Activated CD8-positive, alpha-beta memory T cell treated with anti-CD3 and anti-CD28 coated beads for 1 hour (primary cell): ENCODE measurements around the gene CRADD.

Source experiments
- DNase-seq, 2 donors: peaks; one replicate each; pipeline ENCODE4 v3.0.0-alpha.2; 2020; ENCODE audit warnings: low read depth in 1 of 2; ENCODE audit errors: extremely low read depth in 1 of 2

CRADD gene

DNA sequence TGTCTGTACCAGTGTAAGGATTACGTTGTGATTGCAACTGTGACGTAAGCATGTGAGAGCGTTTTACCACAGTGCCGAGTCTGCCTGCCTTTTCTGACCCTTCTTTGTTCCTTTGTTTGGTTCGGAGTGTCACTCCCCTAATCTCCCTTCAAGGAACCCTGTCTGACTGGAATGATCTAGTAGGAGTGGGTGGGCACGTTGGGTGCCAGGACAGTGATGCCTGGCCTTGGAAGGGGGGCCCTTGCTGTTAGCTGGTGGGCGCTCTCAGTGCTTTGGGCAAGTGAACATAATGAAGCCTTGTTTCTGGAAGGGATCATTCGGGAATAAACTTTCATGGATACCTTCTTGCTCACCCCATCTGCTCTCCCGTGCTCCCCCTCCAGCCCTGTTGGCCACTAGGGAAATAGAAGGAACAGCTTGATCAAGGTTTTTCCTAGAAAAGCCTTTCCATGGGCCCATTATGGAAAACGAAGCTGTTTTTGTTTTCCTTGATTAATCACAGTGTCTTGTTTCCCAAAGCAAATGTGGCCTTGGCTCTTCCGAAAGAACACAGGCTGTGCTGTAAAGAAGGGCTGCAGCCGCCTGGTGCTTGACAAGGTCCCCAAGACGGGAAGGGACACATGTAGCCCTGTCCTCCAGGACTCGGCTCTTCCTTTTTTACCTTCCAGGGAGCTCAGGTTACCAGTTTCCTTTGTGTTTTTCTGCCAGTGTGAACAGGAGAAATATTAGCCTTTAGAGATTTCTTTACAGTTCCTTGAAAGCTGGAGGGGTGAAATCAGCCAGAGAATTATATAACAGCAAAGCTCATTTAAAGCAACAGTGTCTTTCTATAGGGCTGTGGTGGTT is 215.5 kb downstream of the CRADD start:
- DNase-seq, result no peak

DNA sequence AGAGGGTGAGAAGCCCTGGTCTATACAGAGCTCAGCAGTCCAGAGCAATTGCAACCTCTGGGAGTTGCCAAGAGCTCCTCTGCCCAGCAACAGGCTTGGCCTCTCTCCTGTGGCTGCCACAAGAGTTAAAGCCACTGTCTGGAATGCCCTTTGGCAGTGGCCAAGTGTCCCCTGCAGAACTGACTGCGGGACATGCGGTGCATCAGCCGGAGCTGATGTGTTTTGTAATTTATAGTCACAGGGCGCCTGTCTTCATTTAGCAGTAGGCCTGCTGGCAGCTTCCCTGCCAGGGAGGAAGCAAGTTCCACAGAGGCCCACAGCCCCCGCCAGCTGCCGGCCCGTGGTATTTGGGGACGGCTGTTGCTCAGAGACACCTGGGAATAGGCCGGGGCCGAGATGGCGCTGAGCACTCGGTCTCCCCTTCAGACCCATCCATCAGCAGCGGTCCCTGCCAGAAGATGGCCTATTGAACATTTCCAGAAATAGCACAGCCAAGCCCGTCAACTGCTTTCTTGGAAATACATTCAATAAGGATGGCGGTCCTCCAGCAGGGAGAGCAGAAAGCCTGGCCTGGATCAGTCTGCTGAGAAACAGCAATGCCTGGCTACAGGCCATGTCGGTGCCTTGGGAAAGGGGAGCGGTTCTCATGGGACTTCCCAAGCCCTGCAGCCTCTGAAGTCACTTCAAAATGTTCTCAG is 217.4 kb downstream of the CRADD start:
- no peak for DNase-seq

DNA sequence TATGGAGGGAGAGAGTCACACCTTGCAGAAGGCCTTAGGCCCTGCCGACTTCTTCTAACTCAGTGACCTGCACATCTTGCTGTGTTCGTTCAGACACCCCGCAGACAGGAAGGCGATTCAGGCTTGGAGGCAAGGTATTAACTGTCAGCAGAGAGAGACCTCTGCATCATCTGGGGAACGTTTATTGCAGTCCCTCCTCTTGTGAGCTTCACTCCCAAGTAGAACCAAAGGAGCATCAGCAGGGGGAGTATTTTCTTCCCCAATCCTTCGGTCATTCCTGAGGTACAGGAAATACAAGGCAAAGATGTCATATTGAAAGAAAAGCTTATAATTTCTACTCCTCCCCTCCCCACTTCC is 217.9 kb downstream of the CRADD start:
- DNase-seq, result no peak

DNA sequence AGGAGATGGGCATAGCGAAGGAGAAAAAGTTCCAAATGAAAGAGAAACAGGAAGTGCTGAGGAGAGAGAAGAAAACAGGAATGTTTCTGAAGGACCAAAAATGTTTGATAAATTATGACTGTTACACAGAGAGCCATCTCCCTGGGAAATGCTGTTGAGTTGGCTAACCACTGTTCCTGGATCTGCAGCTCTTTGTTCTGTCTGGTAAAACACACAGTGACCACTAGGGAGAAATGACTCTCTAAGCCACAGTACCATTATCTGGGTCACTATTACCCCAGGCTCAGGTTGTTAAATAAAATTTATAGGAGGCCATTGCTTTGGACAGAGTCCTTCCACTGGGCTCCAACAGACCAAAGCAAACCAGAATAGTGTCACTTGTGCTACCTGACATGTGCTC is 219.3 kb downstream of the CRADD start:
- no peak for DNase-seq

DNA sequence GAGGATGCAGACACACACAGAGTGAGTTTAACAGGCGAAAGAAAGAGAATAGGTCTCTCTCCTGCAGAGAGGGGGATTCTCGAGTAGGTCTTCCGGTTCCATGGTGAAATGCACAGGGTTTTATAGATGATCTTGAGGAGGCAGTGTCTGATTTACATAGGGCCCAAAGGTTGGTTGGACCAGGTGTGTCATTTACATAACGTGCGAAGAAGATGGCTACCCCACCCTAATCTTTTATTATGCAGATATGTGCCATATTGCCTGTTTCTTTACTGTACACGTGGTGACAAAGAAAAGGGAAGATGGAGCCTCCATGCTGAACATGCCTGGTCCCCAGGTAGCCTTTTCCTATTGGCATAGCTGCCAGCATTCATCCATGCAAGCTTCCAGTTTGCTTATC is 219.8 kb downstream of the CRADD start:
- no peak for DNase-seq

DNA sequence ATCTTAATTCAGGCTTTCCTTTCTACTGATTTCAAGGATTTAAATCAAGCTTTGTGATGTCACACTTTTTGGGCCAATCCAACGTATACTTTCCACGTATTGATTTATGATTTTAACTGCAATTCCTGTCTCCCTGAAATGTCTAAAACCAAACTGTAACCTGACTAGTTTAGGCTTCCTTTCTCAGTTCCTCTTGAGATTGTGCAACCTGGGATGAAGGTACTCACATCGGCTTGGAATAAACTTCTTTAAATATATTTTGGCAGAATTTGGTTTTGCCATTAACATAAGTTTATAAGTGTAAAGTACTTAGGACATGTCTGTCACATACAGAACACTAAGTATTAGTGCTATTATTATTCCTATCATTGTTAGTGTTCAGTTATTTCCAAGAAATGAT is 224.6 kb downstream of the CRADD start:
- DNase-seq, result no peak

DNA sequence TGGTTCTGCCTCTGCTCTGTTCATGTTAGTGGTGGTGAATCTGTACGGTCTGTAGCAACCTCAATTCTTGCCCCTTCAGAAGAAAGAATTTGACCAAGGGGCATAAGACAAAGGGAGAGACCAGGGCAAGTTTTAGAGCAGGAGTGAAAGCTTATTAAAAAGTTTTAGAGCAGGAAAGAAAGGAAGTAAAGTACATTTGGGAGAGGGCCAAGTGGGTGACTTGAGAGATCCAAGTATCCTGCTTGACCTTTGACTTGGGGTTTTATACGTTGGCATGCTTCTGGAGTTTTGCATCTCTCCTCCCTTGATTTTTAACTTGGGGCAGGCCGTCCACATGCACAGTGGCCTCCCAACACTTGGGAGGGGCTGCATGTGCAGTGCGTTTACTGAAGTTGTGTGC is 225.0 kb downstream of the CRADD start:
- DNase-seq, result no peak

DNA sequence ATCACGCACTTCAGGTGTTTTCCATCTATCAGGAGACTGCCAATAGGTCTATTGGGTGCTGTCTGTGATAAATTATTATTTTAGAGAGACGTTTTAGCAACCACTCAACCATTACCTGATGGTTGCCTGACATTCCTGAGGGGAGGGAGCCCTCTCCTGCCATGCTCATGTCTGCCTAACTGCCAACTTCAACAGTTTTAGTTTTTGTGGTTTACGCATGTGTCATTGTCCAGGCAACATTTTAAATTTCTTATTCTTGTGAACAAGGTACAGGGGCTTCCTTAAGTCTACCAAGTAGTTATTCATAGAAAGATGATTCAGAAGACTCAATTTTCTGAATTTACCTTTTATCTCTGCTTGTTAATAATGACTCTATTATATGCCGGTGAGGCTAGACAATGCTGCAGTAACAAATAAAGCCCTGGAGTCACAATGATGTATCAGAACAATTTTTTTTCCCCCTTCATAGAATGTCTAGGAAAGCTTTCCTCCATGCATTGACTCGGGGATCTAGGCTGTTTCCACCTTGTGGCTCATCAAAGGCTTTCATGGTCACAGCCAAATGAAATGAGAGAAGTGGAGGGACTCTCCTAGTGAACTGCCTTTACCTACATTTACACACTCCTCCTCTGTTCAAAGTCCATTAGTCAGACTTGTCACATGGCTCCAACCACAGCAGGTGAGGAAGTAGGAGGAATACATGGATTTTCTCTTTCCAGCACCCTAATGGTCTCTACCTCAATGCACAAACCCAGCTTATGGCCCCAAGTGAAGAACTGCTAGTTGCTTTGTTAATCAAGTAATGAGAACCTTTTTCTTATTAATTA is 225.8 kb downstream of the CRADD start:
- no peak for DNase-seq

DNA sequence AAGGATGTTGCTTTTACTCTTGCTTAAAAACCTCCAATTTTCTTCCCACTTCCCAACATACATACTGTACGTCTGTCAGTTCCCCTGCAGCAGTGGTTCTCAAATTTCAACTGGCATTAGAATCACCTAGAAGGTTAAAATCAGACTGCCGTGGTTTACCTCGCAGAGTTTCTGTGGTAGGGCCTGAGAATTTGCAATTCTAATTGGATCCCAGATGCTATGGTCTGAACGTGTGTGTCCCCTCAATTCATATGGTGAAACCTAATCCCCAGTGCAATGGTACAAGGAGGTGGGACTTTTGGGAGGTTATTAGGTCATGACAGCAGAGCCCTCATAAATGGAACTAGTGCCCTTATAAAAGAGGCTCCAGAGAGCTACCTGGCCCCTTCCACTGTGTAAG is 226.9 kb downstream of the CRADD start:
- no peak for DNase-seq

DNA sequence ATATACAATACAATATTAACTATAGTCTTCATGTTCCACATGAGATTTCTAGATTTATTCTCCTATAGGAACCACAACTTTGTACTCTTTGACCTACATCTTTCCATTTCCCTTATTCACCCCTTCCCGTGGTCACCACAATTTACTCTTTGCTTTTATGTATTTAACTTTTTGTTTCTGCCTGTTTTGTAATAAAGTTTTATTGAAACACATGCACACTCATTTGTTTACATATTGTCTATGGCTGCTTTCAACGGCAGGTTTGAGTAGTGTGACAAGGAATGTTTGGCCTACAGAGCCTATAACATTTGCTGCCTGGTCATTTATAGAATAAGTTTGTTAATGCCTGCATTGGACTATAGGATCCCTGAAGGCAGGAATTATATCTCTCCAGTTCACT is 231.1 kb downstream of the CRADD start:
- DNase-seq, result no peak

DNA sequence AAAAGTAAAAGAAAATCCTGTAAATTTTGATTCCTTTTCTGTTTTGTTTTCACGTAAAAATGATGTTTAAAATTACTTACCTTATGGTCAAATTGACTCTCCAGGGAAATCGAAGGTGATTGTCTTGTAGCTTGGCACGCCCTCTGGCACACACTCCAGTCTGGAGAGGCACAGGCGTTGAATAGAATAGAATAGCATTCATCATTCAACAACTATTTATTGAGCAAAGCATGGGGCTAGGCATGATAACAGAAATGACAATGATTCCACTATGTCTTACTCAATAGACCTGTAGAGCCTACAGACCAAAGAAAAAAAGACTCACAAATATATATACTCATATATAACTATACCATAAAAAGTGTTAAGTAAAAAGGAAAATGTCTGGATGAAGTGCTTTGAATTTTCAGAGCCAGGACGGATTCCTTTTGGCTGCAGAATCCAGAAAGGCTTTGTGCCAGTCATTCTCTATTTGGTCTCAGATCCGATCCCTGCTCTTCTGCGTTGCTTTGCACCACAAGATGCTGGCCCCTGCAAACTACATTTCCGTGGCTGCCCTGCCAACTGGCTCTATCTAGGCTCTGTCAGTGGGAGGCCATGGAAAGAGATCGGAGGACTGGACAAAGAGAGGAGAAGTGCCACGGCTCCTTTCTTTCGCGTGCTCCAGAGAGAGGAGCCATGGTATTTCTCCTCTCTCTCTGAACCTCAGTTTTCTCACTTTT is 231.8 kb downstream of the CRADD start:
- no peak for DNase-seq

DNA sequence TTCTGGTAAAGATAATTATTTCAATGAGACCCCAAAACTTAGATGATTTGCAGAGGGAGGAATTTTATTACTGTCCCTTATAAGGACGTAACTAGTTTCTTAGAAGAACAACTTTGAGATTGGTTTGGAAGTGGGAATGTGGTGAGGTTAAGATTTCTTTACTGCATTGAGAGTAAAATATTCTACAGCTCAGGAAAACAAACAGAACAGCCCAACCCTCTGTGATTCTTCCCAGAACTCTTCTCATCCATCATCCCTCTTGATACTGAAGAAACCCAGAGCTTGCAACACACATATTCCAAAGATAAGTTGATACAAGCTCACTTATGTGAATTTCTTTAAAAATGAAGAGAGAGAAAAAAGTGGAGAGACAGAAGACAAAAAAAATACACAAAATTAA is 234.2 kb downstream of the CRADD start:
- DNase-seq, result no peak

DNA sequence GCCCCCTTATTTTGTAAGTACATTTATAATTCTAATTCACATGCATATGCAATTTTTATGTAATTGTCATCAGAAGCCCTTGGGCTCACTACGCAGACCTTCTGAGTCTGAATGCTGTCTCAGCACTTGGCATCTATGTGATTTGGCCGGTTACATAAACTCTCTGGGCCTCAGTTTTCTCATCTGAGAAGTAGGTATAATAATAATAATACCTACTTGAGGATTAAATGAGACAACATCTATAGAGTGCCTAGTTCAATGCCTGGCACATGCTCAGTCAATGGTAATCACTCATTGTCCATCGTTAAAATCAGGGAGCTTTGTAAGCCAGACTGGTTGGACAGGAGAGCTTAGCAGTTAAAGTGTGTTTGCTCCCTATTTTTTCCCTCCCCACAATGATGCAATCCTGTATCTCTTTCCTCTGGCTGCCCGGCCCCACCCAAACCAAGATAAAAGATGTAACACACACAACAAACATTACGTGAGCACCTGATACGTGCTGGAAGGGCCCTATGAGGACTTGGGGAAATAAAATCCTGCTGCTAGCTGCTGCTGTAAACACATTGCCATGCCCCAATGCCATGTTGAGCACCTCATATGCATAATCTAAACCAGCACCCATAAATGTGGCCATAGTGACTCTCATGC is 235.0 kb downstream of the CRADD start:
- no peak for DNase-seq

DNA sequence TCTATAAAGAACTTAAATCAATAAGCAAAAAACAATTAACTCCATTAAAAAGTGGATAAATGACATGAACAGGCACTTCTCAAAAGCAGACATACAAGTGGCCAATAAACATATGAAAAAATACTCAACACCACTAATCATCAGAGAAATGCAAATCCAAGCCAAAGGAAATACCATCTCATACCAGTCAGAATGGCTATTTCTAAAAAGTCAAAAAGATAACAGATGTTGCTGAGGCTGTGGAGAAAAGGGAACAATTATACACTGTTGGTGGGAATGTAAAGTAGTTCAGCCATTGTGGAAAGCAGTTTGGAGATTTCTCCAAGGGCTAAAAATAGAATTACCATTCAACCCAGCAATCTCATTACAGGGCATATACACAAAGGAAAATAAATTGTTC is 236.7 kb downstream of the CRADD start:
- no peak for DNase-seq

DNA sequence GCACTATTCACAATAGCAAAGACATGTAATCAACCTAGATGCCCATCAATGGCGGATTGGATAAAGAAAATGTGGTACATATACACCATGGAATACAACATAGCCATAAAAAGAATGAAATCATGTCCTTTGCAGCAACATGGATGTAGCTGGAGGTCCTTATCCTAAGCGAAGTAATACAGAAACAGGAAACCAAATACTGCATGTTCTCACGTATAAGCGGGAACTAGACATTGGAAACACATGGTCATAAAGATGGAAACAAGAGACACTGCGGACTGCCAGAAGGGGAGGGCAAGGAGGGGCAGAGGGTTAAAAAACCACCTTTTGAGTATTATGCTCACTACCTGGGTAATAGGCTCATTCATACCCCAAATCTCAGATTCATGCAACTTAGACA is 237.1 kb downstream of the CRADD start:
- DNase-seq, result no peak

DNA sequence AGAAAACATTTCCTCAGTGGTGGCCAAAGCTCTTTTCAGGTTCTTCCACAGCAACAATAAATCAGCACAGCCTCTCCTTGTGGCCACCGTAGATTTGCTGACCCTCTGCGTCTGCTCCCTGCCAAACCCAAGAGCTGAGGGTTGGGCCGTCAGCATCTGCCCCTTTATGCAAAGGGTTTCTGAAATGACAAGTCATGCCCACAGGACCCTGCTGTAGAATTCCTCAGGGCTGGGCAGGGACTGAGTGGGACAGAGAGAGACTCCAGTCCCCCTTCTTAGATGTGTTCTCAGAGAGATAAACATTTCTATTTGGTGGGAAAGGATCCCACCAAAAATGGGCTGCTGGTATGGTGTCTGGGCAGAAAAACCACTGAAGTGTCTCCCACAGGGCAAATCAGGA is 238.2 kb downstream of the CRADD start:
- no peak for DNase-seq

DNA sequence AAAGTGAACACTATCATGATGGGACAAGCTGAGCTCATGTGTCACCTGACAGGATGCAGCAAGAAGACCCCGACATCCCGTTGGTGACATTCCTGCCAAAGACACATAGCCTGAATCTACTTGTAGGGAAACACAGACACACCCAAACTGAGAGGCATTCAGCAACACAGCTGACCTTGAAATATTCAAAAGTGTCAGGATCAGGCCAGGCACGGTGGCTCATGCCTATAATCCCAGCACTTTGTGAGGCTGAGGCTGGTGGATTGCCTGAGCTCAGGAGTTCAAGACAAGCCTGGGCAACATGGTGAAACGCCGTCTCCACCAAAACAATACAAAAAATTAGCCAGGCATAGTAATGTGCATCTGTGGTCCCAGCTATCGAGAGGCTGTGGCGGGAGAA is 239.2 kb downstream of the CRADD start:
- no peak for DNase-seq

DNA sequence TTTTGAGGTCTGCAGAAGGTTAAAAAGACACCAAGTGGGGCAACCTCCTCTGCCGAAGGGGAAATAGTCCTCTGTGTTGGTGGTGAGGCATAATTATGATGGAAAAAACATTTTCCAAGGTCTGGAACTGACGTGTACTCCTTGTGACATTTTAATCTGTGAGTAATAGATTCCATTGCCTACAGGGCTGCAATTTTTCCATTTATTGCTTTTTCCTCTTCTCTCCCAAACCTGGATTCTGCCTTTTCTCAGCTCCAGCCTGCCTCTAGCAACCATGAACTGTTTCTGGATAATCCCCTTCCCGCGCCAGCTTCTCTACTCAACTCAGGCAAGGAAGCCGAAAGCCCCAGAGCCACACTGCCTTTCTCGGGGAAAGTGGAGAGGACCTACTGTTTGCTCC is 241.1 kb downstream of the CRADD start:
- no peak for DNase-seq

DNA sequence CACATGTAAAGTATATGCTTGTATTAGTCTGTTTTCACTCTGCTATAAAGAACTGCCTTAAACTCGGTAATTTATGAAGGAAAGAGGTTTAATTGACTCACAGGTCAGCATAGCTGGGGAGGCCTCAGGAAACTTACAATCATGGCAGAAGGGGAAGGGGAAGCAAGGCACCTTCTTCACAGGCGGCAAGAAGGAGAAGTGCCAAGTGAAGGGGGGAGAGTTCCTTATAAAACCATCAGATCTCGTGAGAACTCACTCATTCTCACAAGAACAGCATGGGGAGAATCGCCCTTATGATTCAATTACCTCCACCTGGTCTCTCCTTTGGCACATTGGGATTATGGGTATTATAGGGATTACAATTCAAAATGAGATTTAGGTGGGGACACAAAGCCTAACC is 241.7 kb downstream of the CRADD start:
- DNase-seq, result no peak

DNA sequence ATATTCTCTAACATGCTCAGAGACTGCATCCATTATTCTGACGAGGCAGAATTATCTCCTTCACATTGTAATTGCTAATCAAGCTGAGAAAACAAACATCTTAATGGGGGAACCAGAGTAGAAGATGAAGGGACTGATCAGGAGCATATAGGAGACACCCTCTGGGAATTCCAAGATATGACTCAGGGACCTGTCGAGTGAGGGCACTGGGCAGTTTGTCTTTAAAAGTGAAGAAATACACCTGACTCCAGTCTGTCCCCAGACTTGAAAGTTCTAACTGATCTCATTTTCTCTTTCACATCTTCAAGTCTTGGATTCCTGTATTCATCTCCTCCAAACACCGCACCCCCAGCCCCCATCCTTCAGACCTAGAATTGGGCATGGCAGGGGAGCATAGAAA is 244.3 kb downstream of the CRADD start:
- no peak for DNase-seq

DNA sequence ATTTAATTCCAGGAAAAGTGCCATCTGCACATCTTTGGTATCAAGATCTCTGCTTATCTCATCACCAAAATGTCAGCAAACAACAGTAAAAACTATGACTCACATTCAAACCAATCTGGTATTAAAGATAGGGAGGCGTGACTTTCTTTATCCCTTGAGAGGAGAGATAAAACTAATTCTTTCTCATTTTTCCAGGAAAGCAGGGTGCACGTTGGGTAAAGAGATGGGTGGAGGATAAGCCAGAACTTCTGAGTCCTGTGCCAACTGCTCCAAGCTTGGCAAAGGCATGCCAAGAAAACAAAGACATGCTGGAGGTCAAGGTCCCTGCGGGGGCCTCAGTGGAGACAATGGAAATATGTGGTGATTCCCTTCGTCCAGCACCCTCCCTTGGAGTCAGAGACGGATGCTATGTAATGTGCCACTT is 245.4 kb downstream of the CRADD start:
- no peak for DNase-seq
